Hypothalamus (tissue), 51 donors: Measurements from ENCODE around the gene TNKS1BP1.

Source experiments
- DNase-seq, 51 donors: peaks; one replicate each; lab custom pipeline; 2025; lab: John Stamatoyannopoulos, UW

The TNKS1BP1 gene

GRCh38 chr11:57332694-57333440 is 8.1 kb upstream of the TNKS1BP1 start:
- no peak for DNase-seq

GRCh38 chr11:57331720-57332119 is 7.0 kb upstream of the TNKS1BP1 start:
- no peak for DNase-seq

GRCh38 chr11:57330029-57330428 is 5.3 kb upstream of the TNKS1BP1 start:
- no peak for DNase-seq

DNA sequence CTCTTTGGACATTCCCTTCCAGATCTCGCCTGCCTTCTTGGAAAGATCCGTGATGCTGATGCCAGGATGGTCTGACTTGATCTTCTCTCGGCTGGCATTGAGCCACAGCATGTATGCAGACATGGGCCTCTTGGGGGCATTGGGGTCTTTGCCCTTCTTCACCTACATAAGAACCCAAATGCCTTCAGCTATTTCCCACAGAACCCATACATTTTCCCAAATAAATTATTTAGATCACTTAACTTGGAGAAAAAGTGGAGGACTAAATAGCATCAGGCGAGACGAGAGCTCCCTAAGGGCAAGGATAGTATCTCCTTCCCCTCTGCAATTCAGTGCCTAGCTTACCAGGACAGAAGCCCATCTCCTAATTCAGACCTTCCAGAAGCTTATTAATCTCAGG is 3.0 kb upstream of the TNKS1BP1 start:
- DNase-seq: no peak

- DNase-seq: peak in 3 of 51 donors; percentile 10 to 45 (median 22)
These were observed 940 bp upstream of the TNKS1BP1 start for GRCh38 chr11:57325735-57326048.

DNA sequence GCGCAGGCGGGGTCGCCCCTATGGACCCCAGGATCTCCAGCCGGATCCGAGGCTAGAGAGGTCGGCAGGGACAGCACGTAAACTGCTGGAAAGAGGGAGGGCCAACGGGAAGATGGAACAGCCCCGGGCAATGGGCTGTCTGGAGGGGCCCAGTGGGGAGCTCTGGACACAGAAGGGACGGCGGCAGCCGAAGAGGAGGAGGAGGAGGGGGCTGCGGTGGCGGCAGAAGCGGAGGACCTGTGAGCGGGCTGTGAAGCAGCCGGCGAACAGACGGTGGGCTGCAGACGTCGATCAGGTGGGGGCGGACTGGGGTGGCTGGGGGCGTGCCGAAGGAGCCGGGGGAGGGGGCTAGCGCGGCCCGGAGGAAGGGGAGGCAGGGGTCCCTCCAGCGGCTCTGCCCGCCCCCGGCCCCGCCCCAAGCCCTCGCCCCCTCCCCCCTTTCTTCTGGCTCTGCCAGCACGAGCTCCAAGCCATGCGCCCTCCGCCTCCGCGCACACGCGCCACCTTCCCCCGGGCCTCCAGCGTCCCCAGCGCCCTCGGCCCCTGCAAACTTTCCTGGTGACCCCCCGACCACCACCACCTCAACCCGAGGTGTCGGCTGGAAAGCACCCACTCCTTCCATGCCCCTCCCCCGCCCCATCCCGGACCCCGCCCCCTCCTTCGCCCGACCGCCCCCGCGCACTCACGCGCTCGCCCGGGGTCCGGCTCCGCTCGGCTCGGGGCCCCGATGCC is 432 bp downstream of the TNKS1BP1 start:
- peak in 19 of 51 donors; percentile 3 to 64 (median 43) for DNase-seq

- DNase-seq: peak in 2 of 51 donors; percentile 33 to 50
These were observed 948 bp downstream of the TNKS1BP1 start for GRCh38 chr11:57323855-57324153.

DNA sequence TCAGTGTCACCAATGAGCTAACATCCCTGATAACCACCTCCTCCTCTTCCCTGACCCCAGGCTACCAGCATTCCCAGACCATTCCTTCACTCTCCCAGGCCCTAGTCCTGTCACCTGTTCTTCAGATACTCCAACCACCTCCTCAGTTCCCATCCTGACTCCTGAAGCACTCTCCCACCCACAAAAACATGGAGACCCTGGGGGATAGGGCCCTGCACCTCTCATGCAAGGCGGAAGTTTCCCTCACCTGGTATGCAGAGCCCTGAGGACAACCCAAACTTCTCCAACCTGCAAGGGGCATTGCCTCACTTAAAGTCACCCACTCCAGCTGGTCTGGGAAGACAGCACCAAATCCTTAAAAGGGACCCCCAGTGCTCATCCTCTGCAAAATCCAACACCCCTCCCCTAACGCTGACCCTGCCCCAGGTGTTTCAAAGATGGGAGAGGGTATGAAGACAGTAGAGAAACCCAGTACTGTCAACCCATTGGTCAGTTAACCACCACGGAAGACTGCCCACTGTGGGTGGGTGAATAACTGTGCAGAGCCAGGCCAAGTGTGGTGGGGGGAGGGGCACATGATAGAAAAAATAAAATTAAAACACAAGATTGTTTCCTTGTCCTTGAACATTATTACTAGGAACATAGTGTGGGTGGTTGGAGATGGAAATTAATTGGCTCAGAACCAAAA is 1.4 kb downstream of the TNKS1BP1 start:
- peak in 2 of 51 donors; percentile 21 to 30 for DNase-seq

DNA sequence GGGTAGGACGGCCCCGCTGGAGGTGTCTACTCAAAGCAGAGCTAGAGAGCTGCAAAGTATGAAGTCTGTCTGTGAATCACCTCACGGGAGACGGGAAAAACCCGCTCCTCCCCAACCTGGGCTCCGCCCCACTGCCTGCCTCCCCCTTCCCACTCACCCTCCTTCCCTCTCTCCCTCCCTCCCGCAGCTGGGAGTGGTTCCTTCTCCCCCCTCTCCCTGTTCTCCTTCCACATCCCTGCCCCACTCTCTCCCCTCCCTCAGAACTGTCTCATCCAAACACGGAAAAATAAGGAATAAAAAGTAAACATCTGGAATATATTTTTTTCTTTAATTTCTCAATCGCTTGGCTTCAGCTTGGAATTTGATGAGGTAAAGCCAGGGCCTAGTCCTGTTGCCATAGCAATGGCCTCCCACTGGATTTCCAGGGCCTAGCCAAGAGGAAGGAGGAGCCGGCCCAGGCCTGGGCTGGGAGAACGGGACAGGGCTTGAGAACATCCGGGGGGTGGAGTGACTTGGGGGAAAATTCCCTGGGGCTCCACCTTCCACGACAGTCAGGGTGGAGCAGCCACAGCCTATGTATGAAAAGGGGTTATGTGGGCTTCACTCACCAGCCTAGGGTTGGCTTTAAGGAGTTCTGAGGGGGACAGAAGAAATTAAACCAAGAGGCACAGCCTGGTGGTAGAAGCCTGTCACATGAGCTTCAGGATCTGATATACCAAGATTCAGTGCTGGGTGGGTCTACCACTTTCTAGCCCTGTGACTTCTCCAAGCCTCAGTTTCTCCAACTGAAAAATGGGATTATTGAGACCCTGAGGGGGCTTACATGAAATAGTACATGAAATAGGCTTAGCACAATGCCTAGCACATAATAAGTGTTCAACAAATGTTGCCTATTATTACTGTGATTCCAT is 2.2 kb downstream of the TNKS1BP1 start:
- peak in 39 of 51 donors; percentile 6 to 81 (median 50) for DNase-seq

GRCh38 chr11:57321388-57322255 is 3.1 kb downstream of the TNKS1BP1 start:
- DNase-seq: no peak

GRCh38 chr11:57320719-57321387 is 3.9 kb downstream of the TNKS1BP1 start:
- DNase-seq: no peak

- no peak for DNase-seq
These were observed 4.6 kb downstream of the TNKS1BP1 start for GRCh38 chr11:57320067-57320718.

- peak in 1 of 51 donors; percentile 9 for DNase-seq
These were observed 6.6 kb downstream of the TNKS1BP1 start for GRCh38 chr11:57318178-57318577.

GRCh38 chr11:57316017-57316416 is 8.7 kb downstream of the TNKS1BP1 start:
- DNase-seq: no peak

DNA sequence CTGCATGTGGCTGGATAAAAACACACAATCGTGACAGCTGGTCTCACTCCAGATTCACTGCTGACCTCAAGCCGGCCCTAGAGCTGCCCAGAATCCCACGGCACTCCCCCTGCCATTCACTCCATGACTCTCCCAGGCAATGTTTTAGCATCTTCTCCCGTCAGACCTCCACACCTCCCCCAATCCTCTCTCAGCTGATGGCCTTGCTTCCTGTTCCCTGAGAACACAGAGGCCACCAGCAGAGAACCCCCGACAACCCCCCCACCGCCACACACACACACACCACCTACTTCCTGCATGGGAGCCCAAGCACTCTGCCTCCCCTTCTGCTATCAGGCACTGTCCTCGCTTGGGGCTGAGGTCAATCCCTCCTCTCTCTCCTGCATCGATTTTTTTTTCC is 9.3 kb downstream of the TNKS1BP1 start:
- no peak for DNase-seq

DNA sequence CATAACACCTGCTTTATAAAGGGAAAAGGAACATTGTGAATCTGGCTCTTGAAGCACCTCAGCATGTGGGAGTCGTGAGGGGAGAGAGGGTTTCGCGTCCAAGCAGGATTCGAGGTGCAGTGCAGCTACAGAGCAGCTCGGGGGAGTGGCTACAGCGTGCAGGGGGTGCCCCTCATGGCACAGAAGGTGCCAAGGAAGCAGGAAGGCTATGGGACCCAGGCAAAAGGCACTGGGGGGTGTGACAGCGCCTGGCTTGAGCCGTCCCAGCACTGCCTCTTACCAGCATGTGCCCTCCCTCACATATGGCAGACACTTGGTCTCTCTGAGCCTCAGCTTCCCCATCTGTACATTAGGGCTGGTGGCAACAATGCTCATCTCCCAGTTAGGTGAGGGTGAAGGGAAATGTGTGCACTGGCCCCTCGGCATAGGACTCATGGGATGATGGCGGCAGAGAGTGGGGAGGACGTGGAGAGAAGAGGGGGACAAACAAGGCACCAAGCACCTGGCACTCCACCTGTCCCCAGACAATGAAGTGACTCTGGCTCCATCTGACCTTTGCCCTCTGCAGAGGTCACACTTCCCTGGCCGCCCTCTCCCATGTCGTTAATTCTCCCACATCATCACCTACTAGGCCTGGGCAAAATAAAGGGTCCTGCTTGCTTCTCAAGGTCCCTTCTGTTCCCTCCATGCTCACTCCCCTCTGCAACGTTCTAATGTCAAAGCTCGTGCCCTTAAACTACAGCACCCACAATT is 10.4 kb downstream of the TNKS1BP1 start:
- no peak for DNase-seq

GRCh38 chr11:57313788-57314135 is 11.0 kb downstream of the TNKS1BP1 start:
- no peak for DNase-seq
